ENCODE data around the gene CFAP57. TPM values are rescaled to one million over a fixed set of nuclear protein-coding genes. Genes with fewer than 3 reads are reported as not detected.

Gene CFAP57
- polyA plus RNA-seq, 2 of the 4 experiments (the other 2 are of a cell fraction): 0.54 to 0.80 TPM

GRCh38 chr1:43123031-43123430 is 49.1 kb upstream of the CFAP57 start:
- ChIA-PET CTCF (interaction anchor here (0.7 kb wide), 1 partner anchor 49 kb away, joined by 3 read pairs; no protein-coding TSS in a partner anchor), POLR2A (no interaction called here)
- TF ChIP-seq NFE2L2 (conservative IDR thresholded peaks at IDR 0.05; ENCODE audit: low read length) (no peak), RFX5 (IDR thresholded peaks at IDR 0.05) (no peak), RNF2 (IDR thresholded peaks at IDR 0.05; ENCODE audit: borderline replicate concordance, low read depth) (no peak), POLR2AphosphoS2 (conservative IDR thresholded peaks at IDR 0.05; ENCODE audit: low read length) (no peak), PBX3 (IDR thresholded peaks at IDR 0.05) (no peak), ESRRA (IDR thresholded peaks at IDR 0.05; ENCODE audit: borderline replicate concordance, low read length) (no peak), PHF8 (IDR thresholded peaks at IDR 0.05; ENCODE audit: borderline replicate concordance, low read depth) (no peak), CEBPB (IDR thresholded peaks at IDR 0.05) (no peak), RARB (CRISPR knock-in tag; IDR thresholded peaks at IDR 0.05) (no peak), ZNF302 (CRISPR knock-in tag; IDR thresholded peaks at IDR 0.05) (no peak), CTCF (IDR thresholded peaks at IDR 0.05) (no peak)
- TF ChIP-seq, protein P1, sequence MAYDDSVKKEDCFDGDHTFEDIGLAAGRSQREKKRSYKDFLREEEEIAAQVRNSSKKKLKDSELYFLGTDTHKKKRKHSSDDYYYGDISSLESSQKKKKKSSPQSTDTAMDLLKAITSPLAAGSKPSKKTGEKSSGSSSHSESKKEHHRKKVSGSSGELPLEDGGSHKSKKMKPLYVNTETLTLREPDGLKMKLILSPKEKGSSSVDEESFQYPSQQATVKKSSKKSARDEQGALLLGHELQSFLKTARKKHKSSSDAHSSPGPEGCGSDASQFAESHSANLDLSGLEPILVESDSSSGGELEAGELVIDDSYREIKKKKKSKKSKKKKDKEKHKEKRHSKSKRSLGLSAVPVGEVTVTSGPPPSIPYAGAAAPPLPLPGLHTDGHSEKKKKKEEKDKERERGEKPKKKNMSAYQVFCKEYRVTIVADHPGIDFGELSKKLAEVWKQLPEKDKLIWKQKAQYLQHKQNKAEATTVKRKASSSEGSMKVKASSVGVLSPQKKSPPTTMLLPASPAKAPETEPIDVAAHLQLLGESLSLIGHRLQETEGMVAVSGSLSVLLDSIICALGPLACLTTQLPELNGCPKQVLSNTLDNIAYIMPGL (CRISPR knock-in tag; IDR thresholded peaks at IDR 0.05; ENCODE audit: borderline replicate concordance): no peak
- Histone ChIP-seq H3K4me2 (no peak overlapping the region), H3K4me3 (no peak overlapping the region), H3K4me1 (no peaks in the 10 kb centered on the region), H3K9me3 (no peaks in the 10 kb centered on the region), H3K27ac (no peak overlapping the region)
- WGBS (ENCODE audit: missing lambda C conversion rate): 89% methylated on average over 1 of the region's 1 CpG
- ATAC-seq (no peak), DNase-seq (ENCODE audit: low read depth in 1 of 2, low spot score in 1 of 2) (no peak), FAIRE-seq (no peak)

GRCh38 chr1:43128816-43129215 is 43.3 kb upstream of the CFAP57 start:
- ATAC-seq: no peak
- H3K4me2 ChIP-seq: no peak overlapping the region
- DNase-seq (ENCODE audit: low read depth in 1 of 2, low spot score in 1 of 2): no peak
- POLR2A ChIA-PET: no interaction called here
- H3K9me3 ChIP-seq: no peaks in the 10 kb centered on the region
- TF ChIP-seq, protein P2, sequence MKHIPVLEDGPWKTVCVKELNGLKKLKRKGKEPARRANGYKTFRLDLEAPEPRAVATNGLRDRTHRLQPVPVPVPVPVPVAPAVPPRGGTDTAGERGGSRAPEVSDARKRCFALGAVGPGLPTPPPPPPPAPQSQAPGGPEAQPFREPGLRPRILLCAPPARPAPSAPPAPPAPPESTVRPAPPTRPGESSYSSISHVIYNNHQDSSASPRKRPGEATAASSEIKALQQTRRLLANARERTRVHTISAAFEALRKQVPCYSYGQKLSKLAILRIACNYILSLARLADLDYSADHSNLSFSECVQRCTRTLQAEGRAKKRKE (CRISPR knock-in tag; IDR thresholded peaks at IDR 0.05; ENCODE audit: low read depth): no peak
- TF ChIP-seq CHD4 (IDR thresholded peaks at IDR 0.05; ENCODE audit: borderline replicate concordance): no peak
- TF ChIP-seq, protein P3, sequence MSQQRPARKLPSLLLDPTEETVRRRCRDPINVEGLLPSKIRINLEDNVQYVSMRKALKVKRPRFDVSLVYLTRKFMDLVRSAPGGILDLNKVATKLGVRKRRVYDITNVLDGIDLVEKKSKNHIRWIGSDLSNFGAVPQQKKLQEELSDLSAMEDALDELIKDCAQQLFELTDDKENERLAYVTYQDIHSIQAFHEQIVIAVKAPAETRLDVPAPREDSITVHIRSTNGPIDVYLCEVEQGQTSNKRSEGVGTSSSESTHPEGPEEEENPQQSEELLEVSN (IDR thresholded peaks at IDR 0.05; ENCODE audit: borderline replicate concordance, low read depth): no peak
- TF ChIP-seq EP300 (IDR thresholded peaks at IDR 0.05): no peak
- TF ChIP-seq, protein P4, sequence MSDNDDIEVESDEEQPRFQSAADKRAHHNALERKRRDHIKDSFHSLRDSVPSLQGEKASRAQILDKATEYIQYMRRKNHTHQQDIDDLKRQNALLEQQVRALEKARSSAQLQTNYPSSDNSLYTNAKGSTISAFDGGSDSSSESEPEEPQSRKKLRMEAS (IDR thresholded peaks at IDR 0.05): no peak
- TF ChIP-seq NFE2L2 (conservative IDR thresholded peaks at IDR 0.05; ENCODE audit: low read length): no peak
- TF ChIP-seq TP53 (CRISPR knock-in tag; IDR thresholded peaks at IDR 0.05): no peak
- TF ChIP-seq PBX3 (IDR thresholded peaks at IDR 0.05): no peak
- TF ChIP-seq POLR2AphosphoS2 (conservative IDR thresholded peaks at IDR 0.05; ENCODE audit: low read length): no peak
- no peak for TF ChIP-seq CHD2 (IDR thresholded peaks at IDR 0.05; ENCODE audit: low read length, partially characterized antibody)
- no peak for TF ChIP-seq TFCP2L1 (CRISPR knock-in tag; IDR thresholded peaks at IDR 0.05)
- FAIRE-seq: no peak
- H3K4me3 ChIP-seq: no peak overlapping the region
- H3K27ac ChIP-seq: no peak overlapping the region
- 47% methylated on average over 3 of the region's 3 CpGs for WGBS (ENCODE audit: missing lambda C conversion rate)
- H3K4me1 ChIP-seq: no peaks in the 10 kb centered on the region
- CTCF ChIA-PET: no interaction called here
